ENCODE measurements around the gene METTL3.
A peak's percentile ranks its signal among the peaks of the same experiment; 100 is the strongest.

METTL3 gene

DNA sequence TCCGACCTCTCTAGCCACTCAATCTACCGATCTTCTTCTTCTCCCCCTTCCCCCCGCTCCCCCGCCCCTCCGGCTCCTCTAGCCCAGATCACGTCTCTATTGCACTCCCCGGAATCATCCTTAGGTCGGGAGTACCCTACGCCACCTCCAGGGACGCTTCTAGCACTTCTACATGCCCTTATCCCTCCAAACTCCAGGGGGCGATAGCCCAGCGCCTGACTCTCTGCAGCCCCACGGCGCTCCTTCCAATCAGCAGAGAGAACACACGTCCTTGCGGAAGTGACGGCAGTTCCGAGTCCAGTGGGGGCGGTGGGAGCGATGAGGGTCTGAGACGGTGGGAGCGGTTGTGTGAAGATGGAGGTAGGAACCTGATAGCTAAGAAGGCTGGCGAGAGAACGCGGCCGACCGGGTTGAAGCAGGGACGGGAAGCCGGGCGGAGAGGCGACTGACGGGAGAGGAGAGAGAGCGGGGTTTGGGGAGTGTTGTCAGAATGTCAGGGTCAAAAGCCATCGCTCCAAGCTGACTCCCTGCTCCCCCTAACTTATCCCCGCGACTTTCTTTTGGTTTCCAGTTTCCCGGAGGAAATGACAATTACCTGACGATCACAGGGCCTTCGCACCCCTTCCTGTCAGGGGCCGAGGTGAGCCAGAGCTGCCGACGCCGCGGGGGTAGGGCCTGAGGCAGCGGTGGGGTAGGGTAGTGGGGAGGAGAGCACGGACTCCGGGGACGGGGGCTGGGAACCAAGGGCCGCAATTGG, 34.0 kb downstream of the METTL3 start, which contains the start of the genes RAB2B and TOX4:
Gene RAB2B (minus strand): TSS at position 35 of the 757 bp plus-strand sequence. CDS start 87 bp downstream, outside the sequence.
Gene TOX4 (plus strand): TSS at position 271 of the 757 bp plus-strand sequence. CDS start 84 bp downstream, at position 355.
- peak; percentile 69 to 84 for DNase-seq (ENCODE audit: low read depth in 2 of 2, low spot score in 1 of 2)

DNA sequence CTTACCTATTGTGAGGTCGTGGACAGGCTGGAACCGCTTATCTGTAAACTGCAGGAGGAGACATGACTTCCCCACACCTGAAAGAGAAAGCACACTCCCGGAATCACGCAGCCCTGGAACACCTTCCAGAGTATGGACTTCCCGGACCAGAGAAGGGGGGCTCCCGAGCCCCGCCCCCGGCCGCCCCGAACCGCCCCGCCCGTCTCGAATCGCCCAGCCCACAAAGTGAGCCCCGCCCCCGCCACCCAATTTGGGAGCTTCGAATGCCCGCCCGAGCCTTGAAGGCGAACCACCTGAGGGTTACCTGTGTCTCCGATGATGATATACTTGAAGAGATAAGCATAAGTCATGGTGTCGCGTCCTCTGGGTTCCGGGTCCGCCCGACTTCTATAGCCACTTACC, 34.6 kb downstream of the METTL3 start:
- peak; percentile 70 to 71 for DNase-seq (ENCODE audit: low read depth in 2 of 2, low spot score in 1 of 2)

DNA sequence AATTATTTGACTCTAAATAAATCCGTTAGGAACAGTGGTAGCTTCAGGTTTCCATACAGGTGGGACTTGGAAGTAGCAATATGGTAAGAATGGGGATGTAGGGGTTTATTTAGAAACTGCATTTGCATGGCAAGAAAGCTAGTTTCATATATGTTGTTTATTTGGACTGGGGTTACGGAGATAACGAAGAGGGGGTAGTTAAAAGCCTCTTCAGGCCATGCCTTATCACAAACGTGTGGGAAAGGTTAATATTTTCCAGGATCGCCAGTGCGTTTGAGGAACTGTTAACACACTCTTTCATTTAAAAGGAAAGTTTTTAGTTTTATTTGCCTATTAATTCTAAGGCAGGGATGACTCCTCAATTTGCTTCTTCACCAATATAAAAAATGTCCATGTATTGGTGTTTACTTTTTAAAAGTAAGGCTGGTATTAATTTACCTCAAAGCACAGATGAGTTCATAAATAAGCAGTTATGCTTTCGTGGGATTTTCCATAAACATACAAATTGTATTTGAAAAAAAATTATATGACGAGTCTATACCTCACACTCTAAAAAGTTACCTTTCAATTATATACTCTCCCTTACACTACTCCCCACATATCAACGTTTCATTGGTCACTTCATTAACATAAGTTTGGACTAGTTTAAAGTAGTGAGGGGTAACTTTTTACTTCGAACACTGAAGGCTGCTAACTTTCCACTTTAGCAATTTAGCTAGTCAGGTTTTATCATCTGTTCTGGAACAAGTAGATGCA, 35.2 kb downstream of the METTL3 start:
- DNase-seq (ENCODE audit: low read depth in 2 of 2, low spot score in 1 of 2) = no peak

DNA sequence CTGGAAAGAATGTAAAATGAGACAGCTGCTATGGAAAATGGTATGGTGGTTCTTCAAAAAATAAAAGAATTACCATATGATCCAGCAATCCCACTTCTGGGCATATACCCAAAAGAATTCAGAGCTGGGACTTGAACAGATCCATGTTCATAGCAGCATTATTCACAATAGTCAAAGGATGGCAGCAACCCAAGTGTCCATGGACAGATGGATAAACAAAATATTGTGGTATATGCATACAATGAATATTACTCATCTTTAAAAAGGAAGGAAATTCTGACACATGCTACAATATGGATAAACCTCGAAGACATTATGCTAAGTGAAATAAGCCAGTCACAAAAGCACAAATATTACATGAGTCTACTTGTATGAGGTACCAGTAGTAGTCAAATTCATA, 43.5 kb downstream of the METTL3 start:
- DNase-seq (ENCODE audit: low read depth in 2 of 2, low spot score in 1 of 2) = no peak

DNA sequence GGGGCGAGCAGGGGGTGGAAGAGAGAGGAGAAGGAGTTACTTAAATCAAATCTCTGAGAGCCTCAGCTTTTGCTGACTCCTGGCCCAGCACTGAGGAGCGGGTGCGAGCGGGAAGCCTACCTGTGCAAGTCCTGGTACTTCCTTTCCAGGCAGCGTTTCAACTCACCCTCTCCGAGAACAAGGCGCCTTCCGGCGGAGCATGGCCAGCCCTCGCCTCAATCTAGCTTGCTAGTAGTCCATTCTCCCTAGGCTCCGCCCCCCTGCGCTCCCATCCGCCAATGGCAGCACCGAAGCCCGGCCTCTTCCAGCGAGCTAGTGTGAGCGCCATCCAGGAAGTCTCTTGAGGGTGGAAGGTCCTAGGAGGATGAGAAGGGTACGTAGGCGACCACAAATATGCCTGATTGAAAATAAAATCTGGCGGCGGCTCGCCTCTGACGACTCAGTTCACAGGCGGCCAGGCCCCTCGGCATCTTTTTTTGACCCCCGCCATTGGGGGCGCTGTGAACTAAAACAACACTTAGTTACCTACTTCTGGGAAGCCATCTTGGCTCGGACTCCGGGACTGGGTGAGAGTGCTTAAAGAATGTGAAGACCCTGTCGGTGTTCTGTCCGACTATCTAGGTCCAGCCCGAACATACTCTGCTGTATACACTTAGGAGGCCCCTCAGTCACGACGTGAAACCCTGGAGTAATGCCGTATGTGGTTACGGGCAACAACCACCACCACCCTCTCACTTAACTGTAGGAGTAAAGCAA, 55.0 kb downstream of the METTL3 start, which contains the start of gene CHD8:
Gene CHD8 (minus strand): TSS at position 212 of the 756 bp plus-strand sequence. CDS start 24,480 bp downstream, outside the sequence.
- peak; percentile 98 for DNase-seq (ENCODE audit: low read depth in 2 of 2, low spot score in 1 of 2)

DNA sequence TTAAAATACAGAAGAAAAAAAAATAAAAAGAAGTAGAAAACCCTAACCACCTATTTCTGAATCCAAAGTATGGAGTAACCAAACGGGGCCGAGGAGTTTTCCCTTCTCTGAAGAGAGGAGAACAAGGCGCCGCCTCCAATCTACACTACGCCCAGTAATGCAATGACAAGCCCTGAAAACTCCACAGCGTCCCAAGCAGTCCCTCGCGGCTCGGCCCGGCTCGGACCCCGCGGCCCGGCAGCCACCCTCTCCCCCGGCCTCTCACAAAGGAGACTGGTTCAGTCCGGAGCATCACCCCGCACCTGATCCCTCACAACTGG, 55.6 kb downstream of the METTL3 start:
- no peak for DNase-seq (ENCODE audit: low read depth in 2 of 2, low spot score in 1 of 2)

DNA sequence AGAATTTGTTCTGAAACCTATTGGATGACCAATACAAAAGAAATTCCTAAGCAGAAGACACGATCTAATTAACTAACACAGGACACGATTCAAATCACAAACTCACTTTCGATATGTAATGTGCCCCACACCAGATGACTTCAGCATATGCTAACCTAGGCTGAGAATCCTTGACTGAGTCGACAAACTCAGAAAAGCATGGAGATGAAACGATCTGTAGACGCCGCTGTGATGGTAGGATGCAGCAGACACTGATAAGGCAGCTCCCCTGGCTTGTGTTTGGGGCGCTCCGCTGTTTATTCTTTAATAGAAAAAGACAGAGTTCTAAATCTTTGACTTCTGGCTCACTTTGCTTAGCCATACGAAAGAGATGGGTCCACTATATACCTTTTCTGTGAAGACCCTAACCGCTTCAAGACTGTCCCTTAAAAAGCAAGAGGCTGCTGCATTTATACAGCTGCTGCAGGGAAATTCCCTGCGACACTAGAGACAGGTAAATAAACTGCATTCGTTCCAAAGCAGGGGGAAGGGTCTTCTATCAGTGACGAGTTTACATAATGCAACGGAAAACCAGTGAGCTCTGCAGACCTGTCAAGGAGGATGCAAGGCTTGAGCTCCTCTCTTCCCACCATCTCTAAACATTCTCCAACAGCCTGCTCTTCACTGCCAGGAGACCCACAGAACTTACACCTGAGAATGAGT, 56.1 kb downstream of the METTL3 start:
- no peak for DNase-seq (ENCODE audit: low read depth in 2 of 2, low spot score in 1 of 2)

DNA sequence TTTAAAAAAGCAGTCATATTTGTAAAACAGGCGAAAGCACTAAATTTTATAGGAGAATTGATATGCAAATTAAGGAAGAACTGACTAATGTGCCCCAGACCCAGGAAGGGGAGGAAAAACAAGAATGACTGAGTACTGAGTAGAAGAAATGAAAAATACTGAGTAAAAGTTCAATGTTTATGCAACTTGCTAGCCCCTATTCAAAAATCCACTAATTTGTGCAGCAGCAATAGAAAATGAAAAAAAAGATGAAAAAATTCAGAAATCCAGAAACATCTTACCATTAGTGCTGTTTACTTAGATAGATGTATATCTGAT, 61.3 kb downstream of the METTL3 start:
- DNase-seq (ENCODE audit: low read depth in 2 of 2, low spot score in 1 of 2) = no peak

All from stimulated activated CD8-positive, alpha-beta memory T cell treated with anti-CD3 and anti-CD28 coated beads, Interleukin-4, amount 100 ng/mL, for 1 hour (primary cell).